GM18873 (cell line): Measurements from ENCODE around the gene LMAN2L.

Experiments used
- ATAC-seq: cut with Tn5 transposase; IDR thresholded peaks from one replicate; pipeline ENCODE4 v1.9.1; 2021; ENCODE audit warnings: mild to moderate bottlenecking, moderate library complexity, moderate number of reproducible peaks; ENCODE audit not compliant: unreplicated experiment, low FRiP score

Gene LMAN2L

DNA sequence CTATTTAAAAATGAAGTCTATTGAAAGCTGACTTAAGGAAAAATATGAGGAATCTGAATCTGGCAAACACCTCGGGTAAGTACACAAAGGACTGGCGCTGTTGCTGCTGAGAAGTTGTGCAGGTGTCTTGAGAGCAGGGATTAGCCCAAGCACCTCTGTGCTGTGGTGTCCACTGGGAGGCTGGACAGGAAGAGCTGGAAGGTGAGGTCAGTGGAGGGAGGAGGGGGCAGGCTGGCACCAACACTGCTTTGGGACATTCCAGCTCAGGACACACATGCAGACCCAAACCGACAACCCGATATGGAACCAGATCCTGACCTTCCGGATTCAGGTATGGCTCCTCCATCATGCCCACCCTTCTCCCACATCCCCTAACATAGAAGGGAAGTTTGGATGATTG lies 76.7 kb downstream of the LMAN2L start:
- no peak for ATAC-seq

DNA sequence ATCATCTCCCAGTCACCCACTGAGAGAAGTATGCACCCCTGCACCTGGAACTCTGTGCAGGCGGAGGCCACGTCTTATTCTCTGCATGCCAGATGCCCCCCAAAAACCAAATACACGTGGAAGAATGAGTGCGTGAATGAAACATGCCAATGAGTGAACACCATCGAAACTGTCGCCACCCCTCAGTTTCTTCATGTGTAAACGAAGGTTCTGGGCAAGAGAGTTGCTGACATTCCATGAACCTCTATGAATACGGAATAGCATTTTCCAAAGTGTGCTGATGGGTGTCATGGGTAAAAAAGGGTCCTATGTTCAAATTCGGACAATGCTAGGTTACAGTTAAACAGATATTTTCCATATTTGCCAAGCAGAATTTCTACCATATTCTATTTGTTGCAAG lies 77.5 kb downstream of the LMAN2L start:
- no peak for ATAC-seq

DNA sequence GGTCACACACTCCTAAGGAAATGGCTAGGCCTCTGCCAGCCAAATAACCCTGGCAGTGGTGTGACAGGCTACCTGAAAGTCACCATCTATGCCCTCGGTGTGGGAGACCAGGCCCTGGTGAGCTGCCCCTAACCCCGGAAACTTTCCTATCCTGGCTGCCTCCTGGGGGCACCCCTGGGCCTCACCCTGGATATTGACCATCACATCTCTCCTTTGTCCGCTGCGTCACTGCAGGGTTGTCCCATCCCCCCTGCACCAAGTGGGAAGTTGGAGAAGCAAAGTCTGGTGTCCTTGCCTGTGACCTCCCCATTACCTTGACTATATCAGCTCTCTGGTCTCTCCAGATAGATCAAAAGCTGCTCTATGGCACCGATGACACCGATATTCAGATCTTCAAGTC lies 78.5 kb downstream of the LMAN2L start:
- no peak for ATAC-seq

DNA sequence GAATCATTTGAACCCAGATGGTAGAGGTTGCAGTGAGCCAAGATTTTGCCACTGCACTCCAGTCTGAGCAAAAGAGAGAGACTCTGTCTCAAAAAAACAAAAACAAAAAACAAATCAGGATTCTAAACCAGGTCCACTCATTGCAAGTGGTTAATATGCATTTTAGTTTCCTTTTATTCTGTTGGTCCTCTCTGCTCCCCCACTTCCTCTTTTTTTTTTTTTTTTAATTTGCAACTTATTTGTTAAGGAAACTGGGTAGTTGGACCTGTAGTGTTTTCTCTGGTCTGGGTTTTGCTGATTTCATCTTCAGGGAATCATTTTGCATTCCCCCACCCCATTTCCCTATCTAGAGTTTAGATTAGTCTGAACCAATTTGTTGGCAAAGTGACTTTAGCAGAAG lies 83.3 kb downstream of the LMAN2L start:
- ATAC-seq = no peak
